ENCODE results near the gene ZMYND8. TPM values are rescaled to one million over a fixed set of nuclear protein-coding genes. Genes with fewer than 3 reads are reported as not detected.

The ZMYND8 gene
- total RNA-seq, 1 experiment from 2014 or later = 50.7 TPM

- ATAC-seq = no peak
- Histone ChIP-seq H3K36me3 (ENCODE audit: control insufficient read depth, insufficient read depth, low read length) (peaks cover 15% of the 10 kb centered on the region), H3K9me3 (ENCODE audit: control insufficient read depth, insufficient read depth, low read depth, low read length) (no peaks in the 10 kb centered on the region), H3K27ac (ENCODE audit: low read length) (no peak overlapping the region), H3K27me3 (ENCODE audit: control insufficient read depth, insufficient read depth, low read length) (no peaks in the 10 kb centered on the region), H3K4me3 (ENCODE audit: low read depth in 2 of 2, low read length in 2 of 2) (no peak overlapping the region), H3K4me1 (ENCODE audit: control insufficient read depth, insufficient read depth, low read length) (no peaks in the 10 kb centered on the region)
- intact Hi-C loops (cut with micrococcal nuclease; ENCODE audit: unreplicated experiment) (no loop called here), in situ Hi-C loops (cut with HindIII; ENCODE audit: low pct_unique_long_range_greater_than_20kb, low sequenced_read_pairs) (no loop called here)
- POLR2A ChIA-PET = interaction anchor here (0.5 kb wide), 1 partner anchor 397 kb away, joined by 5 read pairs; no protein-coding TSS in a partner anchor
- CTCF ChIA-PET = no interaction called here
- no peak for TF ChIP-seq SIN3A (IDR thresholded peaks at IDR 0.05; ENCODE audit: borderline replicate concordance, insufficient read depth, low read depth, low read length)
- TF ChIP-seq REST (IDR thresholded peaks at IDR 0.05; ENCODE audit: insufficient read depth in 1 of 2, low read depth in 2 of 2, low read length in 1 of 2) = no peak
- no peak for TF ChIP-seq CTCF (IDR thresholded peaks at IDR 0.05)
- TF ChIP-seq TCF7L2 (IDR thresholded peaks at IDR 0.05; ENCODE audit: low read depth, low read length) = no peak
- no peak for TF ChIP-seq POLR2AphosphoS5 (IDR thresholded peaks at IDR 0.05; ENCODE audit: low read depth, low read length)
- no TSS peak for BruUV-seq (replicated peaks)
- no peak for DNase-seq (ENCODE audit: low read depth, low spot score)
Measured at GRCh38 chr20:47235853-47236638, 120.5 kb downstream of the ZMYND8 start.

- Histone ChIP-seq H3K4me1 (ENCODE audit: control insufficient read depth, insufficient read depth, low read length) (no peaks in the 10 kb centered on the region), H3K36me3 (ENCODE audit: control insufficient read depth, insufficient read depth, low read length) (peaks cover 15% of the 10 kb centered on the region), H3K4me3 (ENCODE audit: low read depth in 2 of 2, low read length in 2 of 2) (no peak overlapping the region), H3K27ac (ENCODE audit: low read length) (no peak overlapping the region), H3K27me3 (ENCODE audit: control insufficient read depth, insufficient read depth, low read length) (no peaks in the 10 kb centered on the region), H3K9me3 (ENCODE audit: control insufficient read depth, insufficient read depth, low read depth, low read length) (no peaks in the 10 kb centered on the region)
- BruUV-seq (replicated peaks) = no TSS peak
- CTCF ChIA-PET = no interaction called here
- intact Hi-C loops (cut with micrococcal nuclease; ENCODE audit: unreplicated experiment) (no loop called here), in situ Hi-C loops (cut with HindIII; ENCODE audit: low pct_unique_long_range_greater_than_20kb, low sequenced_read_pairs) (no loop called here)
- ATAC-seq (no peak), DNase-seq (ENCODE audit: low read depth, low spot score) (no peak)
- no peak for TF ChIP-seq CTCF (IDR thresholded peaks at IDR 0.05)
- TF ChIP-seq REST (IDR thresholded peaks at IDR 0.05; ENCODE audit: insufficient read depth in 1 of 2, low read depth in 2 of 2, low read length in 1 of 2) = no peak
- TF ChIP-seq TCF7L2 (IDR thresholded peaks at IDR 0.05; ENCODE audit: low read depth, low read length) = no peak
- no peak for TF ChIP-seq SIN3A (IDR thresholded peaks at IDR 0.05; ENCODE audit: borderline replicate concordance, insufficient read depth, low read depth, low read length)
- no peak for TF ChIP-seq POLR2AphosphoS5 (IDR thresholded peaks at IDR 0.05; ENCODE audit: low read depth, low read length)
- POLR2A ChIA-PET = no interaction called here
Measured at GRCh38 chr20:47235111-47235510, 121.4 kb downstream of the ZMYND8 start.

All from Panc1 (cell line).